PC-9 (cell line): ENCODE data around the gene PRR30.

Source experiments
- EZH2 ChIP-seq: fragments of 200-600 bp; sonication (generic); IDR thresholded peaks from 2 replicates; pipeline ENCODE4 v1.8.0; 2017; ENCODE audit warnings: antibody characterized with exemption, low read depth
- TF ChIP-seq, protein P1 (sequence below): fragments of 200-600 bp; sonication (generic); conservative IDR thresholded peaks from 2 replicates; pipeline ENCODE4 v1.6.1; 2017; ENCODE audit warnings: mixed run types, antibody characterized with exemption, mild to moderate bottlenecking, moderate library complexity

DNA sequence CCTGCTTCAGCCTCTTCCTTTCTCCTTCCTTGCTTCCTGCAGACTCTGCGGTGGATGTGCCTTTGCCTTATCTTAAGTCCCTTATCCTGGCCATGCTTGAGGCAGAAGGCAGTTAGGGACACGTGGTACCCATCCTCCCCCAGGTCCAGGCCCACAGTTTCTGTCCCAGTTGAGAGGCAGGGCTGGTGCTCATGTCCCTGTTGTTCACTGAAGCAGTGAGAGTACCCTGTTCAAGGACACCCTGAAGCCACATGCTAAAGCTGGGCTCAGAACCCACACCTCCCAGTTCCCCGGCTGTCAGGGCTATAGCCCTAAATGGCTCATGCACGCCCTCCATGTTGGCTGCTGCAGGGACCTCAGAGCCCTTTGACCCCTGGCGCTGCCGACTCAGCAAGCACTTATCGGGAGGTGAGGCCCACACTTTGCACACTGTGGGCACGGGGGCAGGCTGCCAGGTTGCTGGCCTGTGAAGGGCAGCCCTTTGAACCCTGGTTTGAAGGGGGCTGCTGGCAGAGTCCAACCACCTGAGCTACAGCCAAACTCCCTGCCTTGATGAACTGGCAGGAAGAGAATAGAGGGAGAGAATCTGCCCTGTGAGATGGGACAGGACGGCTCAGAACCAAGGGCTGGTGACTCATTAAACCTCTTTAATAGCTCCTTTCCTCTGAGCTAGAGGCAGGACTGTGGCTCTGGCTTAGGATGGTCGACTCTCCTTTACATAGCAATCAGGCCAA lies 46.3 kb downstream of the PRR30 start:
- TF ChIP-seq, protein P1, sequence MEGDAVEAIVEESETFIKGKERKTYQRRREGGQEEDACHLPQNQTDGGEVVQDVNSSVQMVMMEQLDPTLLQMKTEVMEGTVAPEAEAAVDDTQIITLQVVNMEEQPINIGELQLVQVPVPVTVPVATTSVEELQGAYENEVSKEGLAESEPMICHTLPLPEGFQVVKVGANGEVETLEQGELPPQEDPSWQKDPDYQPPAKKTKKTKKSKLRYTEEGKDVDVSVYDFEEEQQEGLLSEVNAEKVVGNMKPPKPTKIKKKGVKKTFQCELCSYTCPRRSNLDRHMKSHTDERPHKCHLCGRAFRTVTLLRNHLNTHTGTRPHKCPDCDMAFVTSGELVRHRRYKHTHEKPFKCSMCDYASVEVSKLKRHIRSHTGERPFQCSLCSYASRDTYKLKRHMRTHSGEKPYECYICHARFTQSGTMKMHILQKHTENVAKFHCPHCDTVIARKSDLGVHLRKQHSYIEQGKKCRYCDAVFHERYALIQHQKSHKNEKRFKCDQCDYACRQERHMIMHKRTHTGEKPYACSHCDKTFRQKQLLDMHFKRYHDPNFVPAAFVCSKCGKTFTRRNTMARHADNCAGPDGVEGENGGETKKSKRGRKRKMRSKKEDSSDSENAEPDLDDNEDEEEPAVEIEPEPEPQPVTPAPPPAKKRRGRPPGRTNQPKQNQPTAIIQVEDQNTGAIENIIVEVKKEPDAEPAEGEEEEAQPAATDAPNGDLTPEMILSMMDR: no peak
- no peak for TF ChIP-seq EZH2
